Measurements from ENCODE around the gene FAM13A. TPM values are rescaled to one million over a fixed set of nuclear protein-coding genes. Genes with fewer than 3 reads are reported as not detected.

The FAM13A gene
- total RNA-seq, 1 donor from 2014 or later, result 16.7 TPM

DNA sequence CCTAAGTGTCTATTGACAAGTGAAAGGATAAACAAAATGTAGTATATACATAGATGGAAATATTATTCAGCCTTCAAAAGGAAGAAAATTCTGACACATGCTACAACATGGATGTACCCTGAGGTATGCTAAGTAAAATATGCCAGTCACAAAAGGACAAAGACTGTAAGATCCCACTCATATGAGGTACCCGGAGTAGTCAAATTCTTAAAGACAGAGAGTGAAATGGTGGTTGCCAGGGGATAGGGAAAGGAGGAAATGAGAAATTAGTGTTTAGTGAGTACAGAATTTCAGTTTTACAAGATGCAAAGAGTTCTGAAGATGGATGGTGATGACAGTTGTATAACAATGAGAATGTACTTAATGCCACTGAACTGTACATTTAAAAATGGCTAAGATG, 257.1 kb downstream of the FAM13A start:
- Mint-ChIP-seq H3K36me3 (ENCODE audit: low read depth, unreplicated experiment) (no peaks in the 10 kb centered on the region), H3K27ac (ENCODE audit: unreplicated experiment) (no peak overlapping the region), H3K27me3 (ENCODE audit: unreplicated experiment) (no peaks in the 10 kb centered on the region), H3K9me3 (ENCODE audit: unreplicated experiment) (no peaks in the 10 kb centered on the region), H3K4me1 (ENCODE audit: unreplicated experiment) (peaks cover 3% of the 10 kb centered on the region), H3K4me3 (ENCODE audit: unreplicated experiment) (no peak overlapping the region)
- no peak for DNase-seq (ENCODE audit: low spot score)
- TF ChIP-seq, protein P1, sequence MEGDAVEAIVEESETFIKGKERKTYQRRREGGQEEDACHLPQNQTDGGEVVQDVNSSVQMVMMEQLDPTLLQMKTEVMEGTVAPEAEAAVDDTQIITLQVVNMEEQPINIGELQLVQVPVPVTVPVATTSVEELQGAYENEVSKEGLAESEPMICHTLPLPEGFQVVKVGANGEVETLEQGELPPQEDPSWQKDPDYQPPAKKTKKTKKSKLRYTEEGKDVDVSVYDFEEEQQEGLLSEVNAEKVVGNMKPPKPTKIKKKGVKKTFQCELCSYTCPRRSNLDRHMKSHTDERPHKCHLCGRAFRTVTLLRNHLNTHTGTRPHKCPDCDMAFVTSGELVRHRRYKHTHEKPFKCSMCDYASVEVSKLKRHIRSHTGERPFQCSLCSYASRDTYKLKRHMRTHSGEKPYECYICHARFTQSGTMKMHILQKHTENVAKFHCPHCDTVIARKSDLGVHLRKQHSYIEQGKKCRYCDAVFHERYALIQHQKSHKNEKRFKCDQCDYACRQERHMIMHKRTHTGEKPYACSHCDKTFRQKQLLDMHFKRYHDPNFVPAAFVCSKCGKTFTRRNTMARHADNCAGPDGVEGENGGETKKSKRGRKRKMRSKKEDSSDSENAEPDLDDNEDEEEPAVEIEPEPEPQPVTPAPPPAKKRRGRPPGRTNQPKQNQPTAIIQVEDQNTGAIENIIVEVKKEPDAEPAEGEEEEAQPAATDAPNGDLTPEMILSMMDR (IDR thresholded peaks at IDR 0.05; ENCODE audit: unreplicated experiment), result no peak

- Mint-ChIP-seq H3K27me3 (ENCODE audit: unreplicated experiment) (no peaks in the 10 kb centered on the region), H3K27ac (ENCODE audit: unreplicated experiment) (no peak overlapping the region), H3K36me3 (ENCODE audit: low read depth, unreplicated experiment) (no peaks in the 10 kb centered on the region), H3K9me3 (ENCODE audit: unreplicated experiment) (no peaks in the 10 kb centered on the region), H3K4me3 (ENCODE audit: unreplicated experiment) (no peak overlapping the region), H3K4me1 (ENCODE audit: unreplicated experiment) (peaks cover 1% of the 10 kb centered on the region)
- TF ChIP-seq, protein P1 (IDR thresholded peaks at IDR 0.05; ENCODE audit: unreplicated experiment), result no peak
- no peak for DNase-seq (ENCODE audit: low spot score)
These were observed 259.3 kb downstream of the FAM13A start for GRCh38 chr4:88797725-88798124.

DNA sequence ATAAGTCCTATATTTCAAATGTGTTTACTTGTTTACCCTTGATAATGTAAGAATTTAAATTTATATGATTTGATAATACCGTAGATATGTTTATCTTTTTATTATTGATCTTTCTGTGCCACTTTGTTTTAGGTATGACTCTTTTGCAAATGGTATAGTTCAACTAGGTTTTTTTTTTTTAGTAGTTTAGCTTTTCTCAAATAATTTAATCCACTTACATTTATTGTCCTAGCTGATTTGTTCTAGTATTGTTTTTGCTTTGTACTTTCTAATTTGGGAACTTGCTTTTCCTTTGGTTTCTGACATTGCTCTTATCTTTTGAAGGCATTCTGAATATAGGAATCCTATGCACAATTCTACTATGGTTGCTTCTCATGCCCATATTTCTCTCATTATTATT, 260.4 kb downstream of the FAM13A start:
- TF ChIP-seq, protein P1 (IDR thresholded peaks at IDR 0.05; ENCODE audit: unreplicated experiment), result no peak
- H3K27ac Mint-ChIP-seq (ENCODE audit: unreplicated experiment), result no peak overlapping the region
- DNase-seq (ENCODE audit: low spot score), result no peak
- no peaks in the 10 kb centered on the region for H3K36me3 Mint-ChIP-seq (ENCODE audit: low read depth, unreplicated experiment)
- H3K9me3 Mint-ChIP-seq (ENCODE audit: unreplicated experiment), result no peaks in the 10 kb centered on the region
- no peaks in the 10 kb centered on the region for H3K27me3 Mint-ChIP-seq (ENCODE audit: unreplicated experiment)
- H3K4me1 Mint-ChIP-seq (ENCODE audit: unreplicated experiment), result no peaks in the 10 kb centered on the region
- no peak overlapping the region for H3K4me3 Mint-ChIP-seq (ENCODE audit: unreplicated experiment)

- Mint-ChIP-seq H3K9me3 (ENCODE audit: unreplicated experiment) (no peaks in the 10 kb centered on the region), H3K4me1 (ENCODE audit: unreplicated experiment) (no peaks in the 10 kb centered on the region), H3K36me3 (ENCODE audit: low read depth, unreplicated experiment) (no peaks in the 10 kb centered on the region), H3K27me3 (ENCODE audit: unreplicated experiment) (no peaks in the 10 kb centered on the region), H3K4me3 (ENCODE audit: unreplicated experiment) (no peak overlapping the region), H3K27ac (ENCODE audit: unreplicated experiment) (no peak overlapping the region)
- TF ChIP-seq, protein P1 (IDR thresholded peaks at IDR 0.05; ENCODE audit: unreplicated experiment), result no peak
- DNase-seq (ENCODE audit: low spot score), result no peak
These were observed 262.0 kb downstream of the FAM13A start for GRCh38 chr4:88794952-88795351.

- Mint-ChIP-seq H3K36me3 (ENCODE audit: low read depth, unreplicated experiment) (no peaks in the 10 kb centered on the region), H3K4me3 (ENCODE audit: unreplicated experiment) (no peak overlapping the region), H3K9me3 (ENCODE audit: unreplicated experiment) (no peaks in the 10 kb centered on the region), H3K4me1 (ENCODE audit: unreplicated experiment) (no peaks in the 10 kb centered on the region), H3K27me3 (ENCODE audit: unreplicated experiment) (no peaks in the 10 kb centered on the region), H3K27ac (ENCODE audit: unreplicated experiment) (no peak overlapping the region)
- TF ChIP-seq, protein P1 (IDR thresholded peaks at IDR 0.05; ENCODE audit: unreplicated experiment), result no peak
- no peak for DNase-seq (ENCODE audit: low spot score)
These were observed 262.8 kb downstream of the FAM13A start for GRCh38 chr4:88794087-88794690.

Data from endothelial cell (in vitro differentiated cells).